Effector CD4-positive, alpha-beta T cell (primary cell): ENCODE measurements around the gene DYNC1H1.
"Not testable (repeated sequence)": the region's sequence is repeated elsewhere in the genome, so short reads cannot be mapped to it uniquely, and the experiment has no call there.

Experiments used
- DNase-seq: peaks from one replicate; pipeline ENCODE4 v3.0.0-alpha.2; 2020

Gene DYNC1H1

GRCh38 chr14:101965770-101966722, 1.7 kb downstream of the DYNC1H1 start:
- no peak for DNase-seq

GRCh38 chr14:101966742-101967141, 2.4 kb downstream of the DYNC1H1 start:
- DNase-seq: no peak

GRCh38 chr14:101968186-101968585, 3.8 kb downstream of the DYNC1H1 start:
- DNase-seq: no peak

- no peak for DNase-seq
Observed at GRCh38 chr14:101969481-101969880, 5.1 kb downstream of the DYNC1H1 start.

- DNase-seq: no peak
Observed at GRCh38 chr14:101970830-101971400, 6.5 kb downstream of the DYNC1H1 start.

GRCh38 chr14:101971458-101971857, 7.1 kb downstream of the DYNC1H1 start:
- not testable (repeated sequence) for DNase-seq

- DNase-seq: no peak
Observed at GRCh38 chr14:101972126-101972866, 7.9 kb downstream of the DYNC1H1 start.

- DNase-seq: no peak
Observed at GRCh38 chr14:101973356-101973755, 9.0 kb downstream of the DYNC1H1 start.

GRCh38 chr14:101975231-101975630, 10.9 kb downstream of the DYNC1H1 start:
- no peak for DNase-seq

- no peak for DNase-seq
Observed at GRCh38 chr14:101977311-101978071, 13.1 kb downstream of the DYNC1H1 start.

GRCh38 chr14:101979666-101980065, 15.3 kb downstream of the DYNC1H1 start:
- no peak for DNase-seq

- DNase-seq: no peak
Observed at GRCh38 chr14:101980251-101980650, 15.9 kb downstream of the DYNC1H1 start.

GRCh38 chr14:101980700-101981099, 16.3 kb downstream of the DYNC1H1 start:
- no peak for DNase-seq

- DNase-seq: no peak
Observed at GRCh38 chr14:101982621-101983020, 18.2 kb downstream of the DYNC1H1 start.

GRCh38 chr14:101984831-101985230, 20.5 kb downstream of the DYNC1H1 start:
- DNase-seq: not testable (repeated sequence)

- no peak for DNase-seq
Observed at GRCh38 chr14:101985957-101986356, 21.6 kb downstream of the DYNC1H1 start.

GRCh38 chr14:101986953-101987352, 22.6 kb downstream of the DYNC1H1 start:
- DNase-seq: no peak

- no peak for DNase-seq
Observed at GRCh38 chr14:101988377-101988776, 24.0 kb downstream of the DYNC1H1 start.

- DNase-seq: no peak
Observed at GRCh38 chr14:101991352-101991751, 27.0 kb downstream of the DYNC1H1 start.

GRCh38 chr14:101992708-101993107, 28.3 kb downstream of the DYNC1H1 start:
- no peak for DNase-seq

GRCh38 chr14:101997429-101998336, 33.3 kb downstream of the DYNC1H1 start:
- no peak for DNase-seq

- DNase-seq: no peak
Observed at GRCh38 chr14:102000902-102001301, 36.5 kb downstream of the DYNC1H1 start.
